Inferior parietal cortex (tissue), 1 donor: ENCODE measurements around the gene MRPL39.
A peak's percentile ranks its signal among the peaks of the same experiment; 100 is the strongest.

Experiments used
- DNase-seq: peaks from one replicate; pipeline ENCODE4 v3.0.0-alpha.2; 2016; ENCODE audit errors: extremely low spot score

MRPL39 gene

GRCh38 chr21:25614441-25614840 lies 7.2 kb upstream of the MRPL39 start:
- no peak for DNase-seq

GRCh38 chr21:25608044-25608737 lies 910 bp upstream of the MRPL39 start:
- DNase-seq = peak; percentile 86

- no peak for DNase-seq
These were observed 17.4 kb downstream of the MRPL39 start for GRCh38 chr21:25589887-25590286.

GRCh38 chr21:25586791-25587190 lies 20.5 kb downstream of the MRPL39 start:
- DNase-seq = no peak

GRCh38 chr21:25586326-25586725 lies 21.0 kb downstream of the MRPL39 start:
- DNase-seq = no peak

GRCh38 chr21:25584833-25585676 lies 22.2 kb downstream of the MRPL39 start:
- no peak for DNase-seq

GRCh38 chr21:25583370-25584130 lies 23.7 kb downstream of the MRPL39 start:
- DNase-seq = no peak

GRCh38 chr21:25582888-25583287 lies 24.4 kb downstream of the MRPL39 start:
- DNase-seq = no peak

- no peak for DNase-seq
These were observed 25.0 kb downstream of the MRPL39 start for GRCh38 chr21:25582164-25582790.

GRCh38 chr21:25581582-25581981 lies 25.7 kb downstream of the MRPL39 start:
- no peak for DNase-seq

GRCh38 chr21:25580912-25581260 lies 26.4 kb downstream of the MRPL39 start:
- no peak for DNase-seq

- DNase-seq = no peak
These were observed 27.9 kb downstream of the MRPL39 start for GRCh38 chr21:25579226-25580013.

- DNase-seq = no peak
These were observed 29.0 kb downstream of the MRPL39 start for GRCh38 chr21:25578056-25578961.

- DNase-seq = no peak
These were observed 29.7 kb downstream of the MRPL39 start for GRCh38 chr21:25577424-25578055.

GRCh38 chr21:25573409-25574206 lies 33.7 kb downstream of the MRPL39 start:
- peak; percentile 50 for DNase-seq

GRCh38 chr21:25572861-25573310 lies 34.4 kb downstream of the MRPL39 start:
- no peak for DNase-seq

- no peak for DNase-seq
These were observed 35.6 kb downstream of the MRPL39 start for GRCh38 chr21:25571726-25572121.

- DNase-seq = no peak
These were observed 37.6 kb downstream of the MRPL39 start for GRCh38 chr21:25569711-25570110.

GRCh38 chr21:25569084-25569483 lies 38.2 kb downstream of the MRPL39 start:
- no peak for DNase-seq
